Endodermal cell (in vitro differentiated cells): ENCODE measurements around the gene ATXN7L3. TPM values are rescaled to one million over a fixed set of nuclear protein-coding genes. Genes with fewer than 3 reads are reported as not detected.

Experiments
- DNase-seq: peaks from one replicate; pipeline ENCODE4 v3.0.0-alpha.2; 2017
- H3K27ac ChIP-seq: 2 replicates; pipeline ENCODE4 v1.5.1; 2013; ENCODE audit warnings: mild to moderate bottlenecking, low read depth, low read length, moderate library complexity
- H3K27me3 ChIP-seq: 2 replicates; pipeline ENCODE4 v1.6.1; 2013; ENCODE audit warnings: mild to moderate bottlenecking, low read length, moderate library complexity; ENCODE audit not compliant: insufficient read depth, control insufficient read depth, poor library complexity, severe bottlenecking
- H3K36me3 ChIP-seq: 2 replicates; pipeline ENCODE4 v1.7.0; 2013; ENCODE audit warnings: mild to moderate bottlenecking, low read length, moderate library complexity; ENCODE audit not compliant: control insufficient read depth, insufficient read depth
- H3K4me1 ChIP-seq: one replicate; pipeline ENCODE4 v1.7.0; 2013; ENCODE audit warnings: low read length; ENCODE audit not compliant: control insufficient read depth, insufficient read depth
- H3K4me3 ChIP-seq: 2 replicates; pipeline ENCODE4 v1.5.1; 2013; ENCODE audit warnings: mild to moderate bottlenecking, low read length, moderate library complexity
- H3K9ac ChIP-seq: 2 replicates; pipeline ENCODE4 v1.6.1; 2013; ENCODE audit warnings: mild to moderate bottlenecking, low read length, moderate library complexity; ENCODE audit not compliant: poor library complexity, severe bottlenecking; ENCODE audit errors: extremely low read depth
- H3K9me3 ChIP-seq: 2 replicates; pipeline ENCODE4 v1.6.1; 2013; ENCODE audit warnings: mild to moderate bottlenecking, low read length, moderate library complexity; ENCODE audit not compliant: control insufficient read depth
- H3K27ac Mint-ChIP-seq: 2 replicates; pipeline ENCODE4 v1.8.0; 2020; ENCODE audit warnings: mixed read lengths
- H3K27me3 Mint-ChIP-seq: 2 replicates; pipeline ENCODE4 v1.8.0; 2021; ENCODE audit warnings: mild to moderate bottlenecking, mixed read lengths; ENCODE audit not compliant: insufficient read depth
- H3K36me3 Mint-ChIP-seq: 2 replicates; pipeline ENCODE4 v1.8.0; 2020; ENCODE audit warnings: low read depth, mixed read lengths
- H3K4me1 Mint-ChIP-seq: 2 replicates; pipeline ENCODE4 v1.8.0; 2020; ENCODE audit warnings: mixed read lengths
- H3K4me3 Mint-ChIP-seq: 2 replicates; pipeline ENCODE4 v1.8.0; 2020; ENCODE audit warnings: mild to moderate bottlenecking, moderate library complexity, mixed read lengths
- H3K9me3 Mint-ChIP-seq: 2 replicates; pipeline ENCODE4 v1.8.0; 2020; ENCODE audit warnings: mild to moderate bottlenecking, mixed read lengths
- WGBS, 2 experiments: methylation state at CpG; one replicate each; pipeline versions ENCODE4 v1.1.5 to v1.1.7; 2013; ENCODE audit warnings: missing lambda C conversion rate in 2 of 2, mixed read lengths in 1 of 2; ENCODE audit not compliant: insufficient coverage in 1 of 2, insufficient read length in 1 of 2; 5-methylcytosine and 5-hydroxymethylcytosine counted together
- total RNA-seq, 2 donors: library from RNA; stranded (reverse); fragmentation: NEBNext Ultra II Directional in 1 of 2; extraction: Animal tissue kit (Norgen Biotek cat#: 25700) in 1 of 2; gene quantifications; 2 replicates in 1 of 2; 3 replicates in 1 of 2; pipeline ENCODE4 v1.2.1, GENCODE V29; 2021
- TF ChIP-seq, protein P1 (sequence below): fragments of 200-600 bp; sonication (generic); conservative IDR thresholded peaks from 2 replicates; pipeline ENCODE4 v1.5.0; 2021; ENCODE audit warnings: antibody characterized with exemption, mild to moderate bottlenecking

ATXN7L3 gene
- total RNA-seq, 2 donors from 2014 or later: 118 to 144 TPM

DNA sequence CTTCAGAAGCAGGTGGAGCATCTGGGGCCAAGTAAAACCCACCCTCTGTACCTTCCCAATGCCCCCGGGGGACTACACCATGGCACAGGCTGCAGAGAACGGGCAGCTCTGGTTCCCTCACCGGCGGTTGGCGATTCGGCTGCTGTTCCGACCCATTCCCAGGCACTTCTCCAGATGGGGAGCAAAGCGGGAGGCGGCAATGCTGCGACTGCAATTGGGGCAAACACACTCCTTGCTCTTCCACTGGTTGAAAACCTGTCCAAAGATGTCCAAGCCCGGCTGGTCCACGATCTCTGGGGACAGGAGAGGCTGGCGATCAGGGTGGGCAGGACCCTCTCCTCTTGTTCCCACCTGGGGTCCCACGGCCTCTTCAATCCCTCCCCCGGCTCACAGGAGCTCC, 2.6 kb downstream of the ATXN7L3 start:
- Histone ChIP-seq H3K4me1 (peaks cover 19% of the 10 kb centered on the region), H3K27ac (no peak overlapping the region), H3K9me3 (no peaks in the 10 kb centered on the region), H3K9ac (no peak overlapping the region), H3K36me3 (peaks cover 54% of the 10 kb centered on the region), H3K27me3 (no peaks in the 10 kb centered on the region), H3K4me3 (peak overlapping the region; percentile 90)
- no peaks in the 10 kb centered on the region for H3K9me3 Mint-ChIP-seq
- H3K36me3 Mint-ChIP-seq: peaks cover 45% of the 10 kb centered on the region
- no peak for DNase-seq
- H3K27me3 Mint-ChIP-seq: no peaks in the 10 kb centered on the region
- TF ChIP-seq, protein P1, sequence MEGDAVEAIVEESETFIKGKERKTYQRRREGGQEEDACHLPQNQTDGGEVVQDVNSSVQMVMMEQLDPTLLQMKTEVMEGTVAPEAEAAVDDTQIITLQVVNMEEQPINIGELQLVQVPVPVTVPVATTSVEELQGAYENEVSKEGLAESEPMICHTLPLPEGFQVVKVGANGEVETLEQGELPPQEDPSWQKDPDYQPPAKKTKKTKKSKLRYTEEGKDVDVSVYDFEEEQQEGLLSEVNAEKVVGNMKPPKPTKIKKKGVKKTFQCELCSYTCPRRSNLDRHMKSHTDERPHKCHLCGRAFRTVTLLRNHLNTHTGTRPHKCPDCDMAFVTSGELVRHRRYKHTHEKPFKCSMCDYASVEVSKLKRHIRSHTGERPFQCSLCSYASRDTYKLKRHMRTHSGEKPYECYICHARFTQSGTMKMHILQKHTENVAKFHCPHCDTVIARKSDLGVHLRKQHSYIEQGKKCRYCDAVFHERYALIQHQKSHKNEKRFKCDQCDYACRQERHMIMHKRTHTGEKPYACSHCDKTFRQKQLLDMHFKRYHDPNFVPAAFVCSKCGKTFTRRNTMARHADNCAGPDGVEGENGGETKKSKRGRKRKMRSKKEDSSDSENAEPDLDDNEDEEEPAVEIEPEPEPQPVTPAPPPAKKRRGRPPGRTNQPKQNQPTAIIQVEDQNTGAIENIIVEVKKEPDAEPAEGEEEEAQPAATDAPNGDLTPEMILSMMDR: no peak
- H3K4me3 Mint-ChIP-seq: peak overlapping the region; percentile 71
- no peak overlapping the region for H3K27ac Mint-ChIP-seq
- peaks cover 28% of the 10 kb centered on the region for H3K4me1 Mint-ChIP-seq
- WGBS, 2 experiments: 94 to 98% methylated on average over 10 to 15 of the region's 15 CpGs

- H3K36me3 ChIP-seq: peaks cover 70% of the 10 kb centered on the region
- no peak overlapping the region for H3K27ac Mint-ChIP-seq
- no peak overlapping the region for H3K4me3 Mint-ChIP-seq
- TF ChIP-seq, protein P1: no peak
- peaks cover 24% of the 10 kb centered on the region for H3K4me1 Mint-ChIP-seq
- DNase-seq: no peak
- no peaks in the 10 kb centered on the region for H3K9me3 ChIP-seq
- no peaks in the 10 kb centered on the region for H3K27me3 Mint-ChIP-seq
- 91 to 96% methylated on average over 10 to 14 of the region's 14 CpGs for WGBS, 2 experiments
- peaks cover 56% of the 10 kb centered on the region for H3K36me3 Mint-ChIP-seq
- no peak overlapping the region for H3K9ac ChIP-seq
- H3K4me1 ChIP-seq: peaks cover 15% of the 10 kb centered on the region
- H3K27me3 ChIP-seq: no peaks in the 10 kb centered on the region
- peak overlapping the region; percentile 30 for H3K27ac ChIP-seq
- H3K9me3 Mint-ChIP-seq: no peaks in the 10 kb centered on the region
- H3K4me3 ChIP-seq: no peak overlapping the region
Observed at GRCh38 chr17:44193326-44194084, 6.2 kb downstream of the ATXN7L3 start.

- DNase-seq: no peak
- peak overlapping the region; percentile 30 for H3K27ac ChIP-seq
- no peaks in the 10 kb centered on the region for H3K27me3 Mint-ChIP-seq
- WGBS, 2 experiments: 92 to 97% methylated on average over 2 to 4 of the region's 5 CpGs
- no peak overlapping the region for H3K9ac ChIP-seq
- H3K4me3 ChIP-seq: no peak overlapping the region
- peak overlapping the region; percentile 66 for H3K27ac Mint-ChIP-seq
- no peaks in the 10 kb centered on the region for H3K9me3 ChIP-seq
- no peak overlapping the region for H3K4me3 Mint-ChIP-seq
- TF ChIP-seq, protein P1: no peak
- H3K9me3 Mint-ChIP-seq: no peaks in the 10 kb centered on the region
- peaks cover 21% of the 10 kb centered on the region for H3K4me1 Mint-ChIP-seq
- H3K4me1 ChIP-seq: peaks cover 12% of the 10 kb centered on the region
- H3K36me3 ChIP-seq: peaks cover 68% of the 10 kb centered on the region
- no peaks in the 10 kb centered on the region for H3K27me3 ChIP-seq
- H3K36me3 Mint-ChIP-seq: peaks cover 53% of the 10 kb centered on the region
Observed at GRCh38 chr17:44192750-44193149, 6.9 kb downstream of the ATXN7L3 start.
